DMS153 treated with DMSO at 0.1 percent for 48 hours (cell line): ENCODE results near the gene MYADML2.
"Not testable (repeated sequence)": the region's sequence is repeated elsewhere in the genome, so short reads cannot be mapped to it uniquely, and the experiment has no call there.

Source experiments
- DNase-seq: peaks from one replicate; lab custom pipeline; 2025; ENCODE audit not compliant: unreplicated experiment; lab: John Stamatoyannopoulos, UW

The MYADML2 gene

GRCh38 chr17:81959362-81960129 is 12.5 kb upstream of the MYADML2 start:
- peak; percentile 24 for DNase-seq

GRCh38 chr17:81958633-81959342 is 11.8 kb upstream of the MYADML2 start:
- DNase-seq: no peak

- DNase-seq: no peak
These were observed 10.8 kb upstream of the MYADML2 start for GRCh38 chr17:81957691-81958432.

DNA sequence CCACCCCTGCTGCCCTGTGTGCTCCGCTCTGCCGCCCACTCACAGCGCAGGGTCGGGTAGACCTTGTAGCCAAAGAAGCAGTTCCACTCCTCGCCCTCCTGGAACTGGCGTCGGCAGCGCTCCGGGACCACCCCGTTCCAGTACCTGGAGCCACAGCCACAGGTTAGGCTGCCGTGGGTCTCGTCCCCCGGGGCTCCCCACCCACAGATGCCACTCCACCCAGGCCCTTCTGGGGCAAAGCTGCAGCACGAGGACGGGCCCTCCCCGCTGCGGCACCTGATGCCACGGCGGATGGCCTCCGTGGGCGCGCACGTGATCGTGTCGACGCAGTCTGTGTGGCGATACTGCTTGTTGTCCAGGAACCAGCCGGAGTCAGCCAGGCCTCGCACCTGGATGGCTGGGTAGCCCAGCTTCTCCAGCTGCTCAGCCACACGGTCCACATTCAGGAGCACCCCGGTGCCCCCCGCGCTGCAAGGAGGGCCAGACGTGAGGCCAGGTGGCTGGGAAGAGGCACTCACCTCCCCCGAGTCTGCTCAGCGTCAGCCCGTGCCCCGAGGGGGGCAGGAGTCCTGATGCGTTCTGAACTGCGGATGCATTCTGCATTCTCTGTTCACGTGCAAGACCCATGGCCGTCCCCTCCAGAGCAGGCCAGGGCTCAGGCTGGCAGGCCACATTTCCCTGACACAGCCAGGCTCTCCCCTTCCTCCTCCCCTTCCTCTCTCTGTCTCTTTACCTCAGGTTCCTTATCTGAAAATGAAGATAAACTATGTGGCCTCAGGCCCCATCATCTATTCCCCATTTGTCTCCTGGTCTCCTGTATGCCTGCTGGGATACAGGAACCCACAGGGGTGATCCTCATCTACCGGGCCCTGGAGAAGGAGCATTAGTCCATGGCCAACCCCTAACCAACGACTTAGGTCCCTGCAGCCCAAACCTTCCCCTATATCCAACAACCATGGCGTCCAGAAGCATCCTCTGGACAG is 9.9 kb upstream of the MYADML2 start:
- DNase-seq: no peak

- no peak for DNase-seq
These were observed 8.9 kb upstream of the MYADML2 start for GRCh38 chr17:81955756-81956544.

DNA sequence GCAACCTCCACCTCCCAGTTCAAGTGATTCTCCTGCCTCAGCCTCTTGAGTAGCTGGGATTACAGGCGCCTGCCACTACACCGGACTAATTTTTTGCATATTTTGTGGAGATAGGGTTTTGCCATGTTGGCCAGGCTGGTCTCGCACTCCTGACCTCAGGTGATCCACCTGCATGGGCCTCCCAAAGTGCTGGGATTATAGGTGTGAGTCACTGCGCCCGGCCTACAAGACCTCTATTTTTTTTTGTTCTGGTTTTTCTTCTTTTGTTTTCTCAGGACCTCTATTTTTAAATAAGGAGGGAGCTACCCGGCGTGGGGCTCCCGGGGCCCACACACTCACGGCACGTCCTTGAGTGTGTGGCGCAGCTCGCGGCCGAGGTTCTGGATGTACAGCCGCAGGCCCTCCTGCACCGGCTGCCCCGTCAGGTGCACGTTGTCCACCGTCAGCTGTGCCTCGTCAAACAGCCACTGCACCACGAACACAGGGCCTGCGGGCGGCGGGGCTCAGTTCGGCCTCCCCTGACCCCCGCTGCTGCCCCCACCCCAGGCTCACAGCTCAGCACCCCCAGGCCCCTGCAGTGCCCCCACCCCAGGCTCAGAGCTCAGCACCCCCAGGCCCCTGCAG is 8.1 kb upstream of the MYADML2 start:
- DNase-seq: no peak

DNA sequence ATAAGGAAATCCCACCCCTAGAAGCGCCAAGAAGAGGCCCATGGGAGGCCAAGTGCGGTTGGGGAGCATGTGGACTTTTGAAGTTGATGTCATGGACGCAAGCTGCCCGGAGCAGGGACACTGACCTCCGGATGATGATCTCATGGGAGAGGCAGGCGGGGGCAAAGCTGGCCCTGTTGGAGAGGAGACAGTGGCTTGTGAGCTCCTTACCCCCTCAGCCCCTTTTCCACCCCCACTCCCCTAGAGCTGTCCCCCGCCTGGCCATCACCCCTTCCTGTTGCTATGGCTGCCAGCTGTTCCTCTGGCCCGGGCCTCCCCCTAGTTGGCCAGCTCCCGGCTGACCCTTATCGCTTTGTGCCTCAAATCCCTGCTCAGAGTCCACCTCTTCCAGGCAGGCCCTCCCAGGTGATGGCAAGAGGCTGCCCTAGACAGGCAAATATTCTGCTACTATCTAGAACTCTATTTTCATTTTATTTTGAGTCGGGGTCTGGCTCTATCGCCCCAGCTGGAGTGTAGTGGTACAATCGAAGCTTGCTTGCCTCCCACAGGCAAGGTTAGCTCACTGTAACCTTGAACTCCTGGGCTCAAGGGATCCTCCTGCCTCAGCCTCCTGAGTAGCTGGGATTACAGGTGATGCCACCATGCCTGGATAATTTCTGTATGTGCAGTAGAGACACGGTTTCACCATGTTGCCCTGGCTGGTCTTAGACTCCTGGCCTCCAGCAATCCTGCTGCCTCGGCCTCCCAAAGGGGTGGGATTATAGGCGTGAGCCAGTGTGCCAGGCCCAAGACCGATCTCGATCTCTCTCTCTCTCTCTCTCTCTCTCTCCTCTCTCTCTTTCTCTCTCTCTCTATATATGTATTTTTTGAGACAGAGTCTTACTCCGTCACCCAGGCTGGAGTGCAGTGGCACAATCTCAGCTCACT is 7.4 kb upstream of the MYADML2 start:
- no peak for DNase-seq

- DNase-seq: not testable (repeated sequence)
These were observed 6.4 kb upstream of the MYADML2 start for GRCh38 chr17:81953443-81953842.

GRCh38 chr17:81952792-81953228 is 5.8 kb upstream of the MYADML2 start:
- no peak for DNase-seq

DNA sequence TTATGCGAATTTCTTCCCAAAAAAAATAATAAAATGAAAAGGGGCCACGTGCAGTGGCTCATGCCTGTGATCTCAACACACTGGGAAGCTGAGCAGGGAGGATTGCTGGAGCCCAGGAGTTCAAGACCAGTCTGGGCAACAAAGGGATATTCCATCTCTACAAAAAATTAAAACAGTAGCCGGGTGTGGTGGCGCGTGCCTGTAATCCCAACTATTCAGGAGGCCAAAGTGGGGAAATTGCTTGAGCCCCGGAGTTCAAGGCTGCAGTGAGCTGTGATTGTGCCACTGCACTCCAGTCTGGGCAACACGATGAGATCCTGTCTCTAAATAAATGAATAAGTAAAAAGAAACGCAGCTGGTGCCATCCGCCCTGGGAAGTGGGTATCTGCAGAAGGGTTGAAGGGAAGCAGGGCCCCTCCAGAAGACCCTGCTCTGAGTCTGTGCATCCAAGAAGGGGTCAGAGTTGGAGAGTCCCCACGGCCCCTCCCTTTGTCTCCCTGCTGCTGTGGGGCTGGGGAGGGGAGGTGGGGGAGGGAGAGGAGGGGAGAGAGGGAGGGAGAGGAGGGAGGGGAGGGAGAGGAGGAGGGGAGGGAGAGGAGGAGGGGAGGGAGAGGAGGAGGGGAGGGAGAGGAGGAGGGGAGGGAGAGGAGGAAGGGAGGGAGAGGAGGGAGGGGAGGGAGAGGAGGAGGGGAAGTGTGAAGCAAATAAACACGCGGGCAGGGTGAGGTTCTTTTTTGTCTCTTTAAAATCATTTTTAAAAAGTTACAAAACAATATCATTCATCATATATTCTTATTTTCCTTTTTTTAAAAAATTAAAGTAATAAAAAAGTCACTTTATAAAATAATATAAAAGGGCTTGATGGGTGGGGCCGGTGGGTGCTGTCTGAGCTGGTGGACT is 5.0 kb upstream of the MYADML2 start:
- no peak for DNase-seq

DNA sequence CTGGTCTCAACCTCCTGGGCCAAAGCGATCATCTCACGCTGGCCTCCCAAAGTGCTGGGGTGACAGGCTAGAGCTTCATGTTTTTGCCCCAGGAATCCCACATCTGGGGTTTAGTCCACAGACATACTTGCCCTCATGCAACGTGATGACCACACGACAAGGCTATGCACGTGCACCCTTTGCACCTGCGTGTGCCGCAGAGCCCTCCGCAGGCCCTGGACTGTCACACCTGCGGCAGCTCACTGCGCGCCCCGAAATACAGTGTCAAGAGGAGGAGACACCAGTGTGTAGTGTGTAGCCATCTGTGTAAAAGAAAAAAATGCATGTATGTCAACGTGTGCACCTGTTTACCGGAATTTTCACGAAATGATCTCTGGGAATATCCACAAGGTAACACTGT is 3.5 kb upstream of the MYADML2 start:
- DNase-seq: no peak

- no peak for DNase-seq
These were observed 1.8 kb upstream of the MYADML2 start for GRCh38 chr17:81948635-81949378.

DNA sequence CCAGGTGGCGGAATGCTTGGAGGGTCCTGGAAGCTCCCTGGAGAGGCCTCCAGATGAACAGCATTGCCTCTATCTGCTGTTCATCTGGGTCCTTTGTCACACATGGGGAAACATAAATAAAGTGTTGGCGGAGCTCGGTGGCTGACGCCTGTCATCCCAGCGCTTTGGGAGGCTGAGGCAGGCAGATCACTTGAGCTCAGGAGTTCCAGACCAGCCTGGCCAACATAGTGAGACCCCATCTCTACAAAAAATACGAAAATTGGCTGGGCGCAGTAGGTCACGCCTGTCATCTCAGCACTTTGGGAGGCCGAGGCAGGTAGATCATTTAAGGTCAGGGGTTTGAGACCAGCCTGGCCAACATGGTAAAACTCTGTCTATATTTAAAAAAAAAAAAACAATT is 2.2 kb downstream of the MYADML2 start:
- DNase-seq: no peak

- no peak for DNase-seq
These were observed 4.9 kb downstream of the MYADML2 start for GRCh38 chr17:81942167-81942553.

GRCh38 chr17:81941484-81942166 is 5.4 kb downstream of the MYADML2 start:
- DNase-seq: no peak
